ENCODE measurements around the gene NELFB.
A peak's percentile ranks its signal among the peaks of the same experiment; 100 is the strongest.

NELFB gene

DNA sequence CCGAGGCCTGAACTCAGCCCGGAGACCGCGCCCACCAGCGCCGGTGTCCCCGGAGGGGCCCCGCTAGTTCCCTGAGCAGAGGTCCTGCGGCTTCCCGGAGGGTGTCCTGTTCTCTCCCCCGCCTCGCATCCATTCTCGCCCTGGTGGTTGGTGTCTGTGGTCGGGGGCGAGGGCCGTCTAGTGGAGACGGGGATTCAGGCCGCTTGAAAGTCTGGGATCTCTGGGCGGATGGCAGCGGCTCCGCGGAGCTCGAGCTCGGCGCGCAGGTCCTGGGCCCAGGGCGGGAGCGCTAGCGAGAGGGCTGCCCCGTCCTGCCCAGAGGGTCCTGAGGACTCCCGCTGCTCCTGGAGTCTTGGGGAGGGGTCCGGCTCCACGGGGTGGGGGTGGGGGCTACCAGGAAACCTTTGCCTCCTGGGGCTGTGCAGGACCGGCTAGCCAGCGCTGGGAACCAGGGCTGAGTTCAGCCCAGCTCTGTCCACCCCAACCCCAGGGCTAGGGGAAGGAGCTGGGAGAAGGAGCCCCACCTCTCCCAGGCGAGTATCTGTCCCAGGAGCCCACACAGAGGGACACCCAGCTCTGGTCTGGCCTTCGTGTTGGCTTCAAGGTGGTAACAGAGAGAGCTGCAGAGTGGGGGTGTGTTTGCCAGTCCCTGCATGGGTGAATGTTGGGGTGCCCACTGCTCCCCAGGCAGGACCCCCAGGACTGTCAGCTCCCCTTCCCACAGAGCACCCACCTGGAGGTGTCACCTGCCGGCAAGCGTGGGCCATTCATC lies 26.4 kb downstream of the NELFB start:
- no peak for DNase-seq

DNA sequence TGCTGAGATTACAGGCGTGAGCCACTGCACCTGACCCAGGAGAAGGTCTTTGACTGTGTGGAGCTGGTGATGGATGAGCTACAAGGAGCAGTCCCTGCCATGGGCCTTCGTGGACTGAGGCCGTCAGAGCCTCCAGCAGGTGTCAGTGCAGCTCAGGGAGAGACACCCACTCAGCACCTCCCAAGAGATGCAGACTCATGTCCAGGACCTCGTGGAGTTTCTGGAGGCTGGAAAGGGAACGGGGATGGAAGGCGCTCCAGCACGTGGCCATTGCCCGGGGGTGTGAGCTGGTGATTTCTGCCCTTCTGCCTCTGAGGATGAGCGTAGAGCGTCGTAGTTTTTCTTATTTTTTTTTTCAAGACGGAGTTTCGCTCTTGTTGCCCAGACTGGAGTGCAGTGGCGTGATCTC lies 31.9 kb downstream of the NELFB start:
- peak; percentile 43 to 59 (median 45) for DNase-seq

DNA sequence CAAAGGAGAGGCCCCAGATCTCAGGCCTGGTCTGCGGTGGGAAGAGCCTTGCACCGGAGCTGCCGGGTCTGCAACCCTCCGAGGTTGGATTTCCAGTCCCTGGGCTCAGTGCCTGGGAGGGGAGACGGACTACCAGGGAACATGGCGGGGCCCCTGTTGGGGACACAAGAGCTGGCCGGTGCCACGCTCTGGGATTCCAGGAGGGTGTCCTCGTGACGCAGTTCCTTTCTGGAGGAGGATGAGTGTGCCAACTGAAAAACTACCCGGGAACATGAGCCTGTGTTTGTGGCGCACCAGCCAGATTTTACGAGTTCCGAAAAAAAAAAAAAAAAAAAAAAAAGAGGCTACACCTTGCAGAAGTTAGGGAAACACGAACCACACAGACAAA lies 38.0 kb downstream of the NELFB start:
- DNase-seq = no peak

DNA sequence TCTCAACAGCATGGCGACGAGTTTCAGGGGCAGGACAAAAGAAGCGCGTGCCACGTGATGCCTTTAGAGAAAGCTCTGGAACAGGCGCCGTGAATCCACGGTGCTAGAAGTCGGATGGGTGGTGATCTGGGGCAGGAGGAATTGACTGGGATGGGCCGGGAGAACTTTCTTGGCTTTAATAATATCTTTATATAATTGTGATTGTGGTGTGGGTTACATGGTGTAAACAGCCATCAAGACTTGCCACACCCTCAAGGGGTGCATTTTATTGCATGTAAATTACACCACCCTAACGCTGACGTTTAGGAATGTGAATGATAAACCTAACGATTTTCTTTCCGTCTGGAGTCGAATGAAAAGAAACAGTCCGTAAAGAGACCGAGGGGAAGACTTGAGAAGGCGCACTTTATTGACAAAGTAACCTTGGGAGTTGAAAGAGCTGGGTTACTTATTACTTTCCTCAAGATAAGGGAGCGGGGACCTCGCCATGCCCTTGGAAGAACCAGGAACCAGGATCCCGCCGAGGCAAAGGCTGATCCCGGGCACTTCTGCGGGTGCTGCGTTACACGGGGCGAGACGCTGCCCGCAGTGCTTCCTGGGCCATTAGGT lies 38.5 kb downstream of the NELFB start:
- DNase-seq = no peak

DNA sequence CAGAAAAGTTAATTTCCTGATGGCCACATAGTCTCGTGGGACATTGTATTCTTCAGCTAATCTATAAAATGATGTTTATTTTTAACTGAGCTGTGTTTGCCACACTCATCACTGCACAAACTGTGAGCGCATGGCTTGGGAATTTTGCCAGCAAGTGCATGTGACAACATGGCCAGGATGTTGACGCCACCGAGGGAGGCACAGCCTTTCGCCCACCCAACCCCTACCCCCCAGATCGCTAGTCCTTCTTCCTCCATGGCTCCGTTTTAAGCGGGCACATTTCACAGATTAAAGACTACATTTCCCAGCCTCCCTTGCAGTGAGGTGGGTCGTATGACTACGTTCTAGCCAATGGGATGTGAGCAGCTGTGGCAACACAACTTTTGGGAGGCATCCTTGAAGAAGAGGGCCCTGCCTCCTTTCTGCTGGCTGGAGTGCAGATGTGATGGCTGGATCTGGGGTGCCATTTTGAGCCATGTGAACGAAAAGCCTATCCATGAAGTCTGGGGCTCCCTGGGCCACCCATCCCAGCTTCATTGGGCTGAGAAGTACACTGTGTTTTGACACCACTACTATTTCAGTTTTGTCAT lies 39.1 kb downstream of the NELFB start:
- peak; percentile 46 to 50 (median 46) for DNase-seq

DNA sequence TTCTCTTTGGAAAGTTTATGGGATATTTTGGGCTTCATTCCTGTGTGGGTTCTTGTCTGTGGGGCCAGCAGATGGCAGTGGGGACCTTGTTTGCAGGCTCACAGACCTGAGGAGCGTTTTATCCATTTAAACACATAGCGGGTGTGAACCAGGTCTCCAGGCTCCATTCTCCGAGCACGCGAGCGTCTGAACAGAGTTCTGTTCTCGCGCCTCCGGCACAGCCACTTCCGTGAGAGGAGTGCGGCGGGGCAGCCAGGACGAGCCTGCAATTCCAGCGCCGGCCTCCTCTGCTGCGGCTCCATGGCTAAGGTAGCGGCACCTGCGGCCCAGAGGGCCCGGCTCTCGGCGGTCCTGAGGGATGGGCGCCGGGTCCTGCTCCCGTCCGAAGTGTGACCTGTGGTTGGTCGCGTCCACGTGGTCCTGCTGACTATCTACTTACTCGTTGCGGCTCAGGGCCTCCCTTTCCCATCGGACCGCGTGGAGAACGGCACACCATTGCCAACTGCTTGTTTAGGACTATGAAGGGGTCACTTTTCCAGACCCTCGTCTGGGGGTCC lies 39.6 kb downstream of the NELFB start:
- DNase-seq = peak; percentile 33 to 50 (median 47)

DNA sequence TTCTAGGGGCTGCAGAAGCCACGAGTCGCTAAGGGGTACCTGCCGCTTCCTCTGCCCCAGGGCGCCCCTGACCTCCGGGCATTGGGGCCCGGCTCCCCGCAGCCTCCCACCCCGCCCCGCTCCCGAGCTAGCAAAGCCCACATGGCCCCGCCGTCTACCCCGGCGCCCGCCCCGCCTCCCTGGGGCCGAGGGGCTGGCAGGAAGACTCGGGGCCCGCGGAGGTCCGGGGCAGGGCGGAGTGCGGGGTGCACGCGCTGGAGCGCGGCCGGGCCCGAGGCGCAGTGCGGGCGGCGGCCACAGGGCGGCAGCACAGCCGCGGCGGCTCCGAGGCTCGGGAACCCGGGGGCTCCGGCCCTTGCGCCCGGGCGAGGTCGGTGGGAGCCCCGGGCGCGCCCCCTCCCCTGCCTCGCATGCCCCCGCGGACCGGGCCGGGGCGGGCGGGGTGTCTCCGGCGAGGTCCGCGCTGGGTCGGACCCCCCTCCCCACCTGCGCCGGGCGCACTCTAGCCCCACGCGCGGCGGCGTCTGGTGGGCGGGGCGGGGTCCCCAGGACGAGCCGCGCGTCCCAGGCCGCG lies 40.2 kb downstream of the NELFB start:
- peak; percentile 39 to 77 (median 63) for DNase-seq

DNA sequence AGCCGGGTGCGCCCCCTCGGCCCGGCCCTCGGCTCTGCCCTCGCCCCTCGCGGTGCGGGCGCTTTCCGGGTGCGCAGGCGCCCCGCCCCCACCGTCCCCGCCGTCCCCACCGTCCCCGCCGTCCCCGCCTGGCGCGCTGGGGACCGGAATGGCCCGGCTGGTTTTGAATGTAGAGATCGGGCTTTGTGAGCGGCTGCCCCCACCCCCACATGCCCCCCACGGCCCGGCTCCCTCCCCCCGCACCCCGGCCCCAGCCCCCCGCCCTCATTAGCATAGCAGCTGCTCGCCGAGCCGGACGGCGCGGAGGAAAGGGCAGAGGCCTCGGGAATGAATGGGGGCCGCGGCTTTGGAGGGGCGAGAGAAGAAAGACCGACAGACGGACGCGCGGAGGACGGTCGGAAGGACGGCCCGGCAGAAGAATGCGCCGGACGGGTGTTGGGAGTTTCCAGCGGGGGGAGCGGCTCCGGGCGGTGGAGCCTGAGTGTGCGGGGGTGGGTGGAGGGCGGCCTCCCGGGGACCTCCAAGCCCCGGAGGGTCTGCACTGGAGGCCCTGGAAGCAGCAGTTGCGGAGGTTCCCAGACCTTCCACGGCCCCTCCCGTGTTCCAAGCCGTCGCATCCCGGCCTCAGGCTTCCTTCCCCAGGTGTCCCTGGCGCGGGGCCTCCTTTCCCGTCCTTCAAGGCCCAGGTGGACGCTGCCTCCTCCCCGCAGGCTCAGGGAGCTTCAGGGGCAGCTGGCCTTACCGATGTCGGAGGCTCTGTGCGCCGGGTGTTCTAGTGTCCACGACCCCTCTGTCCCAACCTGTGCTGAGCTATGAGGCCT lies 40.9 kb downstream of the NELFB start:
- DNase-seq = no peak

DNA sequence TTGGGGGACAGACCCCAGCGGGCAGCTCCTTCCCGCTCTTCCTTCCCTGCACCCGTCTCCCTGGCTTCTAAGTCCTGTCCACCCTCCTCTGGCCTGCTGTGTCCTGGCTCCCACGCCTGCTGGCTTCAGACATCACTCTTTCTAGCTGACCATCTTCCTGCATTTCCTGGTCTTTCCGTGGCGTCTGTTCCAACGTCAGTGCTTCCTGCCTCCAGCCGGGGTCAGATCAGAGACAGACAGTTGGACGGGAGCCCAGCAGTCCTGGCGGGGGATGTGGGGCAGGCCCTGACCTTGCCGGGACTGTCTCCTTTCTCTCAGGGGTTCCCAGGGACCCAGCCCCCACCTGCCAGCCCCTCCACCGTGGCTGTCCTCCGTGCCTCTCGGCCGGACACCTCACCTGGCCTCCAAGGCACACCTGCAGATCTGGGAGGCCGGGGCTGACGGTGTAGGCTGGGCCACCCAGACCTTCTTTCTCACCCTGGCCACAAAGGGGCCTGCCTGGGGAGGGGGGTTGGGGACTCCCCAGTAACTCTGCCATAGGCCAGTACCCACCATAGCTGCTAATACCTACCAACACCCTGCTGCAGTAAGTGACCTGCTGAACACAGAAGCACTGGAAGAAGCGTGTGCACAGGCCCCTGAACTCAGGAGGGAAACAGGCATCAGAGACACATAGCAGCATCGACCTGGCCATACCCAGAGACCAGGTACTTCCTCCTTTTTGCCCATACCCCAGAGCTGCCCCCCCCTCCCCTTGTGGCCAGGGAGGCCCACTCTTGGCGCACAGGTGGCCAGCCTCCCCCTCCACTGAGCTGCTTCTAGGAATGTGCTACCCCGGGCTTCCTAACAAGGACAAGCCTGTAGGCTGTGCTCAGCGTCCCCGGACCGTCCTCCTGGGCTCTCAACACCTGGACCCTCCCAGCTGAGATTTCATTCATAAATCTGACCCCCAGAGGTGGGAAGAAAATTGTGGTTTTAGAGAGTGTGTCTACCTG lies 41.8 kb downstream of the NELFB start:
- no peak for DNase-seq

DNA sequence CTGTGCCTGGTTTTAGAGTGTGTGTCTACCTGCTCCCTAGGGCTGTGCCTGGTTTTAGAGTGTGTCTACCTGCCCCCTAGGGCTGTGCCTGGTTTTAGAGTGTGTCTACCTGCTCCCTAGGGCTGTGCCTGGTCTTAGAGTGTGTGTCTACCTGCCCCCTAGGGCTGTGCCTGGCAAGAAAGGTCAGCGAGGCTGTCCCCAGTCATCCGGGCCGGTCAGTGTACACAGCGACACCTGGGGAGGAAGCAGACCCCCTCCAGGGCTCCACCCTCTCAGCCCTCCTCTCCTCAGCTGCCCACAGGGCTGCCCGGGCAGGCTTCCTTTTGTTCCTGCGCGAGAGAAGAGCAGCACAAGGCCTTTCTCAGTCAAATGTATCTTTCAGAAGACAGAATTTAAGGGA lies 42.8 kb downstream of the NELFB start:
- DNase-seq = no peak

DNA sequence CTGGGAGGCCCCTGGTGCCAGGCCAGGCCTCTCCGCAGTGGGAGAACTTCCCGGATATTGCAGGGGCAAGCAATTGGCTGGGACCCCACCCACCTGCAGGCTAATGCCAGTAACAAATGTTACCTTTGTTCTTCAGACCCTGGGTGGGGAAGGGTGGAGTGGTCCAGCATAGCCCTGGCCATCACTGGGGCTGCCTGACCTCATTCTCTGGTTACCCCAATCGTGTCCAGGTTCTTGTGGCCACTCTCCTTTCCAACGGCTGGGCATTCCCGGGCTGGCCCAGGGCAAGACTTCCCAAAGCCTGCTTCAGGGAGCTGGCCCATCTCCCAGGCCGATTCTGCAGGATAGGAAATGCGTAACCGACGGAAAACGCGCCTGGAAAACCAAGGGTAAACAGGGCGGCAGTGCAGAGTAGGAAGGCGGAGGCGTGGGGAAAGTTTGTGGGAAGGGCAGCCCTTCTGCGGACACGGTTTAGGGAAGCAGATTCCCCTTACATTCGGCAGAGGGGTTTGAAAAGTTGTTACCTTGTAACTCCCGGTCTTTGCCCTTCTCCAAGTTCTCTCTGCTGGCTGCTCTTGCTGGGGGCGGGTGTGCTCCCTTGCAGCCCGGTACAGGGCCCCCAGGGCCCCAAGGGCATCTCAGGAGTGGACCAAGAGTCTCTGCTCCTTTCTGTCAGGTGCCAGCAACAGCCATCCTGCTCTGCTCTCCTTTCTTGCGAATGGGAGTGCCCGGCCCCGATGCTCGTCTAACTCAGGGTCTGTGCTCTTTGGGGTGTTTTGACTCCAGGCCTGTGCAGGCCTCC lies 43.5 kb downstream of the NELFB start:
- no peak for DNase-seq

DNA sequence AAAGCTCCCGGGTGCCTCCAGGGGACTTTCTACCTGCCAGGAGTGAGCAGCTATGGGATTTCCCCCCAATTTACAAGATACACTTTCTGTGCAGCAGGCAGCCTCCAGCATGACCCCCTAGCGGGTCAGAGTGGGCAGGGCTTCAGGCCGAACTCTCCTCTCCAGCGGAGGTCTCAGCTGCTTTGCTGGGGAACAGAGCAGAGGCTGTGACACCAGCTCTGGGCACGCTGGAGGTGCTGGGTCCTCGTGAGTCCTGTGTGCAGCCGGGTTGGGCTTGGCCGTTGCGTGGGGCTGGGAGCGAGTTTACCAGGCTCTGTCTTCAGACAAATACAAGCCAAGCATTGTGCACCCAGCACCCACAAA lies 44.1 kb downstream of the NELFB start:
- no peak for DNase-seq

DNA sequence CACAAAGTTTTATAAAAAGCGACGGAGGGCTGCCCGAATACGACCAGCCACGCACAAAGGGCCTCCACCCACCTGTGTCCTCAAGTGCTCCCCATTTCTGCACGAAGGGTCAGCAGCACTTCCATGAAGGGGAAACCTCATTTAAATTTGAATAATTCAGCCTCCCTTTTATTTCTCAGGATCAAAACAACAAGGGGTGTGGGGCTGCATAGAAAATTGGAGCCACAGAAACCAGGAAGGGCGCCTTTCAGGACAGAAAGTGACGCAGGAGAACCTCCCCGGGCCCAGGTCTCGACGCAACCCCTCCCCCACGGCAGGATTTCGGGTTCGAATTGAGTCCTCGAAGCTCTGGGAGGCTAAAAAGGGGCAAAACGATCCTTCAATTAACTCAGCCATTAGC lies 44.8 kb downstream of the NELFB start:
- no peak for DNase-seq

DNA sequence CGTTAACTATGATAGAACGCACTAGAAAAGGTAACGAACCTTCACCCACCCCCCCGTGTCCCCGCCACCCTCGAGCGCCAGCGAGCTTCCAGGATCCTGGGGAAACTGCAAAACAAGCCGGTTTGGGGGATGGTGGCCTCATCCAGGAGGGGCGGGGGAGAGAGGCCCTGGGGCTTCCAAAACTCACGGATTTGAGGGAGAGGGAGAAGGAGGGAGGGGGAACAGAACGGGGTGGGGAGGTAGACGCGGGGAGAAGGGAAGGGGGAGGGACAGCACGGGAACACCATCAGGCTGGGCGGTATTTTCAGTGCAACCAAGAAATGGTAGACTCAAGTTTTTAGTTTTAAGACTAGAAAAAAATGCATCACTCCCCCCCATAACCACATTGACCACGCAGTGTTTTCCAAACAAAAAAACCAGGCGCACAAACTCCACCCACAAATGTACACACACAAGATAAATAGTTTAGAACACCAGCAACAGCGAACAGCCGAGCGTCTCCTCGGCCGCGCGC lies 45.5 kb downstream of the NELFB start:
- no peak for DNase-seq

DNA sequence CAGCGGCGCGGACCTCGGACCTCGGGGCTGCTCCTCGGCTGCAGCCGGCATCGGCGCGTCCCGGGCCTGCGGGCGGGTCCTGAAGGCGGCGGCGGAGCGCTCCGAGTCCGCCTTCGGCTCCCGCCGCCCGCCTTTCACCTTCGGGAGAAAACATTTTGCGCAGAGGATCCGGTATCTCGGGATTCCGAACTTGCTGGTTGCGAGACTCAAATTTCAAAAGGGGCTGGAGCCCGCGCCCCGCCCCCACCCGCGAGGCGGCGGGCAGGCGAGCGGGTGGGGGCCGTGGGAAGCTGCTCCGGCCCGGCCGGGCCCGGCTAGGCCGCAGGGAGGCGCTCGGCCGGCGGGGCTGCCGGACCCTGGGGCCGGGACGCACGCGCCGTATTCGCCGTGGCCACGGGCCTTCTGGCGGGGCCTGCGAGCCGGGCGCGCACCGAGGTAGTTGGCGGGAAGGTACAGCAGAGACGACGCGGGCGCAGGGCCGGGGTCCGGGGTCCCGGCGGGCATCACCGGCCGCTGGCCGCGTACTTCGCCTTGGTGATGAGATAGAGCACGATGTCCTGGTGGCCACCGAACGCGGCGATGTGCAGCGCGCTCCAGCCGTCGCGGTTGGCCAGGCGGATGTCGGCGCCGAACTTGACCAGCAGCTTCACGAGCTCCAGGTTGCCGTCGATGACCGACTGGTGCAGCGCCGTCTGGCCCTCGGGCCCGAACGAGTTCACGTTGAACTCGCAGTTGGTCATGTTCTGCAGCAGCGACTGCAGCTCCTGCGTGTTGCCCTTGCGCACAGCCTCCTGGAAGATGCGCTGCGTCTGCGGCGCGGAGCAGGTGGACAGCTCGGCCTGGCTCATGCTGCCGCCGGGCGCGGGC lies 46.2 kb downstream of the NELFB start:
- DNase-seq = peak; percentile 33 to 75 (median 43)

DNA sequence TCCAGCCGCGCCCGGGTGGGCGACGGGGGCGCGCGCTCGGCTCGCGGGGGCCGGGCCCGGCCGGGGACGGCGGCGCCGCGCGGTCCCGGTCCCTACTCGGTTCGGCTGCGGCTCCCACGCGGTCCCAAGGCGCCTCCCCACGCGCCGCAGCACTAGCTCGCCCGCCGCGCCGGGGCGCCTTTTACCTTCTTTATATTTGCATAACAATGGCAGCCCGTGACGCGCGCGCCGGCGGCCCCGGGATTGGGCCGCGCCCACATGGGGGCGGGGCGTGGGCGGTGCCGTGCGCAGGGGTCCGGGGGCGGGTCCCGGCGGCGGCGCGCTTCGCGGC lies 47.0 kb downstream of the NELFB start, which contains the start of gene NRARP:
Gene NRARP, minus strand, starts transcription at position 154 of the 331 bp plus-strand sequence. CDS start 343 bp downstream, outside the sequence.
- DNase-seq = peak; percentile 91 to 99 (median 95)

DNA sequence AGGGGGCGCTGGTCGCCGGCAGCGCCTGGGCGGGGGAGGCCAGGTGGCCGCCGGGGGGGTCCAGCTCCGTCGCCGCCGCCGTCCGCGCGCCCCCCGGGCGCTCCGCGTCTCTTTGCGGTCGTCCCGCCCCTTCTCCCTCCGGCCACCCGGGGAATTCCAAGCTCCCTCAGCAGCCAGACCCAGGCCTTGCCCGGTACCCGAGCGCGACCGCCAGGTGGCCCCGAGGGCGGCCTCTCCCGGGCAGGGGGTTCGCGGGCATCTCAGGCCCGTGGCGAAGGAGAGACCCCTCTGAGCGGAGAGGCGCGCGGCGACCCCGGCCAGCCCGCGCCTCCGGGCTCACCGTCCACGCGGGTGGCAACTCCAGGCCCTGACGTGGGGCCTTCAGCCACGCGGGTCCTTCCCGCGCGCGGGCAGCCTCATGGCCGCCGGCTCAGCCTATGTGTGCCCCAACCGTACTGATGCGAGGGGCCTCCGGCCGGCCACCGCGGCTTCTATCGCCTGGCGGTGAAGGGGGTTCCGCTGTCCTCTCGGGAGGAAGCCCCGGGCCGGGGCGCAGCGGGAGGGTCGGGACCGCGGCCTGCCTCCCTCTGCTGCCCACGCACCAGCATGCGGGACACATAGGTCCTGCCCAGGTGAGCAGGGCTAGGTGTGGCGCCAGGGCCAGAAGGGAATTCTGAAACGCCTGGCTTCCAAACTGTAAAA lies 47.5 kb downstream of the NELFB start:
- DNase-seq = peak in 1 of 3 donors; percentile 75

DNA sequence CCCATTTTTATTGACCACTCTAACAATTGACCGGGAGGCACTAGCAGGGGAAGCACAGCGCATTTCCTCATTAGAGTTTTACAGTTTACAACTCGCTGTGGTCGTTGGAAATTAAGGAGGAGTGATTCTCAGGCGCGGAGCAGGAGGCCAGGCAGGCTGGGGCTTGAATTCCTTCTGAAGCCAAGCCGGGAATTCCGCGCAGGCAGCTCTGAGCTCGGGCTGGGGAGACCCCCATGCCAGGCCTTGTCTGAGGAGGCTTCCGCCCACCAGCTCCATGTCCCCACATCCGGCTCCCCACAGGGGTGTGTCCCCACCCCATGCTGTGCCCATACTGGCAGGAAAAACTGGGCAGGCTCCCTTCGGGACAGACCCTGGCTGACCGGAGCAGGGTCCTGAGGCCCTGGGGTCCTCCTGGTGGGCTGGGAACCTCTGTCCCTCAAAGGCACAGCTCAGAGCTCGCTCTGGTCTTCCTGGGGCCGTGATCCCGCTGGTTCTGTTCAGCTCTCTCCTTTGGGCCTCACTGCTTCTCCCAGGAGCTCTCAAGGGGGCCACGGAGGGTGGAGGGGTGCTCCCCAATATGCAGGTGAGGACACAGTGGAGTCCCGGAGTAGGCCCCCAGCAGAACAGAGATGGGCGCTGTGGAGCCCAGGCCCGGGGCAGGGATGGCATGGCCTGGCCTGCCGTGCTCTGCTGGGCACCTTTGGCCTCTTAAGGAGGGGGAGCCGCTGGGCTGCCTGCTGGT lies 48.2 kb downstream of the NELFB start:
- DNase-seq = peak in 1 of 3 donors; percentile 23
